Measurements from ENCODE around the gene TNIP1.

Gene TNIP1

GRCh38 chr5:151004499-151004898 is 76.3 kb downstream of the TNIP1 start:
- Histone ChIP-seq H3K4me1 (ENCODE audit: control insufficient read depth in 1 of 2, insufficient read depth in 2 of 2, low read length in 2 of 2) (peaks cover 8 to 38% of the 10 kb centered on the region in 2 donors), H3K27me3 (ENCODE audit: low read depth, low read length) (no peaks in the 10 kb centered on the region), H3K4me3 (ENCODE audit: low read depth in 1 of 2, low read length in 2 of 2) (no peak overlapping the region), H3K36me3 (ENCODE audit: control insufficient read depth in 1 of 2, insufficient read depth in 2 of 2, low read length in 2 of 2) (no peaks in the 10 kb centered on the region), H3K9me3 (ENCODE audit: control insufficient read depth in 1 of 2, low read length in 2 of 2) (no peaks in the 10 kb centered on the region), H3K27ac (ENCODE audit: low read length) (no peak overlapping the region)

- no peaks in the 10 kb centered on the region for H3K27me3 ChIP-seq (ENCODE audit: low read depth, low read length)
- no peak overlapping the region for H3K4me3 ChIP-seq (ENCODE audit: low read depth in 1 of 2, low read length in 2 of 2)
- no peaks in the 10 kb centered on the region for H3K9me3 ChIP-seq (ENCODE audit: control insufficient read depth in 1 of 2, low read length in 2 of 2)
- H3K4me1 ChIP-seq (ENCODE audit: control insufficient read depth in 1 of 2, insufficient read depth in 2 of 2, low read length in 2 of 2), result peaks cover 8 to 39% of the 10 kb centered on the region in 2 donors
- H3K36me3 ChIP-seq (ENCODE audit: control insufficient read depth in 1 of 2, insufficient read depth in 2 of 2, low read length in 2 of 2), result no peaks in the 10 kb centered on the region
- H3K27ac ChIP-seq (ENCODE audit: low read length), result no peak overlapping the region
These were observed 77.4 kb downstream of the TNIP1 start for GRCh38 chr5:151003503-151003860.

GRCh38 chr5:151002681-151003502 is 77.9 kb downstream of the TNIP1 start:
- no peak overlapping the region for H3K4me3 ChIP-seq (ENCODE audit: low read depth in 1 of 2, low read length in 2 of 2)
- H3K27ac ChIP-seq (ENCODE audit: low read length), result no peak overlapping the region
- H3K36me3 ChIP-seq (ENCODE audit: control insufficient read depth in 1 of 2, insufficient read depth in 2 of 2, low read length in 2 of 2), result no peaks in the 10 kb centered on the region
- H3K27me3 ChIP-seq (ENCODE audit: low read depth, low read length), result no peaks in the 10 kb centered on the region
- peaks cover 8 to 39% of the 10 kb centered on the region in 2 donors for H3K4me1 ChIP-seq (ENCODE audit: control insufficient read depth in 1 of 2, insufficient read depth in 2 of 2, low read length in 2 of 2)
- H3K9me3 ChIP-seq (ENCODE audit: control insufficient read depth in 1 of 2, low read length in 2 of 2), result no peaks in the 10 kb centered on the region

GRCh38 chr5:151002250-151002649 is 78.6 kb downstream of the TNIP1 start:
- Histone ChIP-seq H3K9me3 (ENCODE audit: control insufficient read depth in 1 of 2, low read length in 2 of 2) (no peaks in the 10 kb centered on the region), H3K27ac (ENCODE audit: low read length) (no peak overlapping the region), H3K27me3 (ENCODE audit: low read depth, low read length) (no peaks in the 10 kb centered on the region), H3K36me3 (ENCODE audit: control insufficient read depth in 1 of 2, insufficient read depth in 2 of 2, low read length in 2 of 2) (no peaks in the 10 kb centered on the region), H3K4me3 (ENCODE audit: low read depth in 1 of 2, low read length in 2 of 2) (no peak overlapping the region), H3K4me1 (ENCODE audit: control insufficient read depth in 1 of 2, insufficient read depth in 2 of 2, low read length in 2 of 2) (peaks cover 8 to 34% of the 10 kb centered on the region in 2 donors)

- Histone ChIP-seq H3K4me1 (ENCODE audit: control insufficient read depth in 1 of 2, insufficient read depth in 2 of 2, low read length in 2 of 2) (peaks cover 8 to 26% of the 10 kb centered on the region in 2 donors), H3K4me3 (ENCODE audit: low read depth in 1 of 2, low read length in 2 of 2) (no peak overlapping the region), H3K9me3 (ENCODE audit: control insufficient read depth in 1 of 2, low read length in 2 of 2) (no peaks in the 10 kb centered on the region), H3K27ac (ENCODE audit: low read length) (no peak overlapping the region), H3K36me3 (ENCODE audit: control insufficient read depth in 1 of 2, insufficient read depth in 2 of 2, low read length in 2 of 2) (no peaks in the 10 kb centered on the region), H3K27me3 (ENCODE audit: low read depth, low read length) (no peaks in the 10 kb centered on the region)
These were observed 79.4 kb downstream of the TNIP1 start for GRCh38 chr5:151001436-151001835.

GRCh38 chr5:150999704-151000442 is 81.0 kb downstream of the TNIP1 start:
- Histone ChIP-seq H3K36me3 (ENCODE audit: control insufficient read depth in 1 of 2, insufficient read depth in 2 of 2, low read length in 2 of 2) (no peaks in the 10 kb centered on the region), H3K27me3 (ENCODE audit: low read depth, low read length) (no peaks in the 10 kb centered on the region), H3K4me1 (ENCODE audit: control insufficient read depth in 1 of 2, insufficient read depth in 2 of 2, low read length in 2 of 2) (peaks cover 0 to 14% of the 10 kb centered on the region in 2 donors), H3K9me3 (ENCODE audit: control insufficient read depth in 1 of 2, low read length in 2 of 2) (no peaks in the 10 kb centered on the region), H3K27ac (ENCODE audit: low read length) (no peak overlapping the region), H3K4me3 (ENCODE audit: low read depth in 1 of 2, low read length in 2 of 2) (no peak overlapping the region)

GRCh38 chr5:150993826-150994412 is 86.9 kb downstream of the TNIP1 start:
- Histone ChIP-seq H3K27me3 (ENCODE audit: low read depth, low read length) (no peaks in the 10 kb centered on the region), H3K4me1 (ENCODE audit: control insufficient read depth in 1 of 2, insufficient read depth in 2 of 2, low read length in 2 of 2) (no peaks in the 10 kb centered on the region), H3K27ac (ENCODE audit: low read length) (no peak overlapping the region), H3K9me3 (ENCODE audit: control insufficient read depth in 1 of 2, low read length in 2 of 2) (no peaks in the 10 kb centered on the region), H3K36me3 (ENCODE audit: control insufficient read depth in 1 of 2, insufficient read depth in 2 of 2, low read length in 2 of 2) (no peaks in the 10 kb centered on the region), H3K4me3 (ENCODE audit: low read depth in 1 of 2, low read length in 2 of 2) (no peak overlapping the region)

GRCh38 chr5:150993422-150993821 is 87.4 kb downstream of the TNIP1 start:
- H3K9me3 ChIP-seq (ENCODE audit: control insufficient read depth in 1 of 2, low read length in 2 of 2), result no peaks in the 10 kb centered on the region
- no peak overlapping the region for H3K4me3 ChIP-seq (ENCODE audit: low read depth in 1 of 2, low read length in 2 of 2)
- no peaks in the 10 kb centered on the region for H3K4me1 ChIP-seq (ENCODE audit: control insufficient read depth in 1 of 2, insufficient read depth in 2 of 2, low read length in 2 of 2)
- H3K36me3 ChIP-seq (ENCODE audit: control insufficient read depth in 1 of 2, insufficient read depth in 2 of 2, low read length in 2 of 2), result no peaks in the 10 kb centered on the region
- no peaks in the 10 kb centered on the region for H3K27me3 ChIP-seq (ENCODE audit: low read depth, low read length)
- no peak overlapping the region for H3K27ac ChIP-seq (ENCODE audit: low read length)

GRCh38 chr5:150992705-150993104 is 88.1 kb downstream of the TNIP1 start:
- Histone ChIP-seq H3K27ac (ENCODE audit: low read length) (no peak overlapping the region), H3K4me1 (ENCODE audit: control insufficient read depth in 1 of 2, insufficient read depth in 2 of 2, low read length in 2 of 2) (no peaks in the 10 kb centered on the region), H3K9me3 (ENCODE audit: control insufficient read depth in 1 of 2, low read length in 2 of 2) (no peaks in the 10 kb centered on the region), H3K36me3 (ENCODE audit: control insufficient read depth in 1 of 2, insufficient read depth in 2 of 2, low read length in 2 of 2) (no peaks in the 10 kb centered on the region), H3K4me3 (ENCODE audit: low read depth in 1 of 2, low read length in 2 of 2) (no peak overlapping the region), H3K27me3 (ENCODE audit: low read depth, low read length) (no peaks in the 10 kb centered on the region)

- no peaks in the 10 kb centered on the region for H3K9me3 ChIP-seq (ENCODE audit: control insufficient read depth in 1 of 2, low read length in 2 of 2)
- H3K27me3 ChIP-seq (ENCODE audit: low read depth, low read length), result no peaks in the 10 kb centered on the region
- no peaks in the 10 kb centered on the region for H3K36me3 ChIP-seq (ENCODE audit: control insufficient read depth in 1 of 2, insufficient read depth in 2 of 2, low read length in 2 of 2)
- H3K4me1 ChIP-seq (ENCODE audit: control insufficient read depth in 1 of 2, insufficient read depth in 2 of 2, low read length in 2 of 2), result no peaks in the 10 kb centered on the region
- H3K27ac ChIP-seq (ENCODE audit: low read length), result no peak overlapping the region
- no peak overlapping the region for H3K4me3 ChIP-seq (ENCODE audit: low read depth in 1 of 2, low read length in 2 of 2)
These were observed 91.1 kb downstream of the TNIP1 start for GRCh38 chr5:150989695-150990094.

GRCh38 chr5:150987746-150988145 is 93.1 kb downstream of the TNIP1 start:
- Histone ChIP-seq H3K9me3 (ENCODE audit: control insufficient read depth in 1 of 2, low read length in 2 of 2) (no peaks in the 10 kb centered on the region), H3K4me3 (ENCODE audit: low read depth in 1 of 2, low read length in 2 of 2) (no peak overlapping the region), H3K27ac (ENCODE audit: low read length) (no peak overlapping the region), H3K36me3 (ENCODE audit: control insufficient read depth in 1 of 2, insufficient read depth in 2 of 2, low read length in 2 of 2) (no peaks in the 10 kb centered on the region), H3K27me3 (ENCODE audit: low read depth, low read length) (no peaks in the 10 kb centered on the region), H3K4me1 (ENCODE audit: control insufficient read depth in 1 of 2, insufficient read depth in 2 of 2, low read length in 2 of 2) (no peaks in the 10 kb centered on the region)

Measured in muscle layer of duodenum (tissue), 2 donors.